NK-92 treated with Interleukin-12 subunit alpha and Interleukin-12 subunit beta, amount 100 ng/mL, for 24 hours (cell line): Measurements from ENCODE around the gene MAGIX.
"Not testable (repeated sequence)": the region's sequence is repeated elsewhere in the genome, so short reads cannot be mapped to it uniquely, and the experiment has no call there.

Source experiments
- DNase-seq: peaks from one replicate; lab custom pipeline; 2025; lab: John Stamatoyannopoulos, UW

Gene MAGIX

GRCh38 chrX:49160908-49161307 is 1.6 kb upstream of the MAGIX start:
- DNase-seq: no peak

GRCh38 chrX:49161632-49162031 is 926 bp upstream of the MAGIX start:
- DNase-seq: no peak

GRCh38 chrX:49163555-49164419 is 1.2 kb downstream of the MAGIX start:
- DNase-seq: peak; percentile 68

- no peak for DNase-seq
Observed at GRCh38 chrX:49164589-49165360, 2.2 kb downstream of the MAGIX start.

- no peak for DNase-seq
Observed at GRCh38 chrX:49165901-49166881, 3.6 kb downstream of the MAGIX start.

GRCh38 chrX:49166914-49167739 is 4.6 kb downstream of the MAGIX start:
- peak; percentile 28 for DNase-seq

GRCh38 chrX:49167740-49168108 is 5.2 kb downstream of the MAGIX start:
- DNase-seq: no peak

GRCh38 chrX:49171752-49172279 is 9.3 kb downstream of the MAGIX start, which contains the start of gene PLP2:
Gene PLP2, plus strand, starts transcription at chrX:49171898. Its CDS starts 103 bp downstream, at chrX:49172001.
- peak; percentile 66 for DNase-seq

- DNase-seq: peak; percentile 76
Observed at GRCh38 chrX:49172280-49172780, 9.8 kb downstream of the MAGIX start.

- not testable (repeated sequence) for DNase-seq
Observed at GRCh38 chrX:49173544-49173943, 11.0 kb downstream of the MAGIX start.

GRCh38 chrX:49174723-49175122 is 12.2 kb downstream of the MAGIX start:
- no peak for DNase-seq

- no peak for DNase-seq
Observed at GRCh38 chrX:49175435-49176274, 13.1 kb downstream of the MAGIX start.

- DNase-seq: no peak
Observed at GRCh38 chrX:49176421-49177326, 14.1 kb downstream of the MAGIX start.

GRCh38 chrX:49177338-49177833 is 14.8 kb downstream of the MAGIX start:
- no peak for DNase-seq

GRCh38 chrX:49177873-49178480 is 15.4 kb downstream of the MAGIX start:
- no peak for DNase-seq

GRCh38 chrX:49178537-49178936 is 16.0 kb downstream of the MAGIX start:
- DNase-seq: no peak

- no peak for DNase-seq
Observed at GRCh38 chrX:49179358-49179757, 16.8 kb downstream of the MAGIX start.
